Measurements from ENCODE around the gene PHACTR1.
"Not testable (repeated sequence)": the region's sequence is repeated elsewhere in the genome, so short reads cannot be mapped to it uniquely, and the experiment has no call there.

The PHACTR1 gene

GRCh38 chr6:12760226-12760625, 43.7 kb downstream of the PHACTR1 start:
- no peak for TF ChIP-seq CTCF (IDR thresholded peaks at IDR 0.05)
- Histone ChIP-seq H2AFZ (no peak overlapping the region), H3K4me3 (ENCODE audit: low read depth, low read length) (no peak overlapping the region)

GRCh38 chr6:12760911-12761310, 44.3 kb downstream of the PHACTR1 start:
- no peak overlapping the region for H2AFZ ChIP-seq
- H3K27me3 ChIP-seq (ENCODE audit: control insufficient read depth, insufficient read depth, low read length), result no peaks in the 10 kb centered on the region
- H3K36me3 ChIP-seq (ENCODE audit: control insufficient read depth, insufficient read depth, low read length), result no peaks in the 10 kb centered on the region
- H3K9ac ChIP-seq, result no peak overlapping the region
- no peak overlapping the region for H3K27ac ChIP-seq
- no peak for TF ChIP-seq CTCF (IDR thresholded peaks at IDR 0.05)
- H3K4me1 ChIP-seq, result no peaks in the 10 kb centered on the region
- no peak overlapping the region for H3K4me3 ChIP-seq (ENCODE audit: low read depth, low read length)
- no peaks in the 10 kb centered on the region for H3K79me2 ChIP-seq
- H3K4me2 ChIP-seq (ENCODE audit: low read length), result no peak overlapping the region
- H3K9me3 ChIP-seq (ENCODE audit: control insufficient read depth, low read length), result no peaks in the 10 kb centered on the region

More at GRCh38 chr6:12760226-12760625, 43.7 kb downstream of the PHACTR1 start:
- no peaks in the 10 kb centered on the region for H3K4me1 ChIP-seq
- H3K36me3 ChIP-seq (ENCODE audit: control insufficient read depth, insufficient read depth, low read length), result no peaks in the 10 kb centered on the region
- no peaks in the 10 kb centered on the region for H3K9me3 ChIP-seq (ENCODE audit: control insufficient read depth, low read length)
- no peak overlapping the region for H3K9ac ChIP-seq
- H3K27ac ChIP-seq, result no peak overlapping the region
- H3K79me2 ChIP-seq, result no peaks in the 10 kb centered on the region
- H3K27me3 ChIP-seq (ENCODE audit: control insufficient read depth, insufficient read depth, low read length), result no peaks in the 10 kb centered on the region
- no peak overlapping the region for H3K4me2 ChIP-seq (ENCODE audit: low read length)

GRCh38 chr6:12761376-12762115, 45.0 kb downstream of the PHACTR1 start:
- H3K36me3 ChIP-seq (ENCODE audit: control insufficient read depth, insufficient read depth, low read length), result no peaks in the 10 kb centered on the region
- no peaks in the 10 kb centered on the region for H3K9me3 ChIP-seq (ENCODE audit: control insufficient read depth, low read length)
- no peak overlapping the region for H2AFZ ChIP-seq
- no peak for TF ChIP-seq CTCF (IDR thresholded peaks at IDR 0.05)
- H3K4me3 ChIP-seq (ENCODE audit: low read depth, low read length), result no peak overlapping the region
- no peaks in the 10 kb centered on the region for H3K27me3 ChIP-seq (ENCODE audit: control insufficient read depth, insufficient read depth, low read length)
- no peaks in the 10 kb centered on the region for H3K79me2 ChIP-seq
- no peak overlapping the region for H3K27ac ChIP-seq
- no peak overlapping the region for H3K4me2 ChIP-seq (ENCODE audit: low read length)
- no peak overlapping the region for H3K9ac ChIP-seq
- no peaks in the 10 kb centered on the region for H3K4me1 ChIP-seq

- H3K36me3 ChIP-seq (ENCODE audit: control insufficient read depth, insufficient read depth, low read length); H3K27ac ChIP-seq; H3K27me3 ChIP-seq (ENCODE audit: control insufficient read depth, insufficient read depth, low read length); H3K9ac ChIP-seq; H3K4me1 ChIP-seq; H3K9me3 ChIP-seq (ENCODE audit: control insufficient read depth, low read length); H3K4me2 ChIP-seq (ENCODE audit: low read length); H3K79me2 ChIP-seq; H3K4me3 ChIP-seq (ENCODE audit: low read depth, low read length); H2AFZ ChIP-seq: not testable (repeated sequence)
Measured at GRCh38 chr6:12762731-12763434, 46.3 kb downstream of the PHACTR1 start.

- Histone ChIP-seq H3K4me1 (no peaks in the 10 kb centered on the region), H3K9me3 (ENCODE audit: control insufficient read depth, low read length) (no peaks in the 10 kb centered on the region), H3K79me2 (no peaks in the 10 kb centered on the region), H3K27me3 (ENCODE audit: control insufficient read depth, insufficient read depth, low read length) (no peaks in the 10 kb centered on the region), H3K36me3 (ENCODE audit: control insufficient read depth, insufficient read depth, low read length) (no peaks in the 10 kb centered on the region), H3K9ac (no peak overlapping the region), H2AFZ (no peak overlapping the region), H3K4me2 (ENCODE audit: low read length) (no peak overlapping the region), H3K4me3 (ENCODE audit: low read depth, low read length) (no peak overlapping the region), H3K27ac (no peak overlapping the region)
- TF ChIP-seq CTCF (IDR thresholded peaks at IDR 0.05), result no peak
Measured at GRCh38 chr6:12766365-12766764, 49.8 kb downstream of the PHACTR1 start.
